Psoas muscle (tissue), 8 donors: ENCODE measurements around the gene ERN2. TPM values are rescaled to one million over a fixed set of nuclear protein-coding genes. Genes with fewer than 3 reads are reported as not detected.

Experiments used
- ATAC-seq, 4 donors: fragments of 200-7000 bp; cut with Tn5 transposase; one replicate each; pipeline ENCODE4 v1.9.1; 2020; ENCODE audit warnings: moderate library complexity in 3 of 4, mild to moderate bottlenecking in 2 of 4
- DNase-seq, 2 donors: peaks; one replicate each; pipeline ENCODE4 v3.0.0-alpha.2; 2020
- H3K27ac ChIP-seq: fragments of 200-600 bp; one replicate; pipeline ENCODE4 v1.8.0; 2022
- H3K27me3 ChIP-seq, 3 donors: fragments of 200-600 bp in 1 of 3; one replicate each; pipeline versions ENCODE4 v1.6.1 to v1.8.0; 2013 to 2022; ENCODE audit warnings: low read length in 2 of 3, mild to moderate bottlenecking in 2 of 3, moderate library complexity in 1 of 3; ENCODE audit not compliant: insufficient read depth in 3 of 3
- H3K36me3 ChIP-seq, 2 donors: fragments of 200-600 bp in 1 of 2; one replicate each; pipeline versions ENCODE4 v1.6.1 to v1.8.0; 2013 to 2022; ENCODE audit warnings: low read depth in 1 of 2, mild to moderate bottlenecking in 1 of 2, moderate library complexity in 1 of 2; ENCODE audit not compliant: insufficient read depth in 1 of 2
- H3K4me1 ChIP-seq: fragments of 200-600 bp; one replicate; pipeline ENCODE4 v1.8.0; 2022
- H3K4me3 ChIP-seq: fragments of 200-600 bp; one replicate; pipeline ENCODE4 v1.8.0; 2022; ENCODE audit warnings: mild to moderate bottlenecking
- H3K9me3 ChIP-seq: fragments of 200-600 bp; one replicate; pipeline ENCODE4 v1.8.0; 2022
- WGBS, 3 donors: extraction: QIAGEN DNeasy Blood & Tissue Kit; methylation state at CpG; one replicate each; pipeline versions ENCODE4 v1.1.6 to v1.1.7; 2013; 5-methylcytosine and 5-hydroxymethylcytosine counted together
- intact Hi-C, 2 donors: fragments of 100-400 bp; cut with DNase I; formaldehyde crosslinking; loops; one replicate each; pipeline versions ENCODE4 v1.11.0 to v1.14.2; 2022
- polyA plus RNA-seq, 3 donors: library from polyadenylated mRNA; stranded (reverse); fragments of 200-250 nt; gene quantifications; one replicate each; pipeline ENCODE4 v1.2.3, GENCODE V29; 2013
- total RNA-seq, 4 donors: library from RNA; stranded (reverse); fragmentation: NEBNext Ultra II Directional in 2 of 4; extraction: Animal tissue kit (Norgen Biotek cat#: 25700) in 2 of 4; gene quantifications; one replicate each; pipeline versions ENCODE4 v1.2.1 to v1.2.4, GENCODE V29; 2021 to 2023
- TF ChIP-seq, protein P1 (sequence below): fragments of 200-600 bp; IDR thresholded peaks from one replicate; pipeline ENCODE4 v1.8.0; 2022; ENCODE audit warnings: antibody characterized with exemption
- donor health status: healthy with polysubstance abuse.
- donor health status: DM: no; HTN: no; CAD: no; lungs with moderate emphysema.
- donor health status: Bipolar disorder and iron deficiency.
- donor health status: healthy.
- donor health status: DM: yes; HTN: yes; CAD: no.
- donor health status: DM: no; HTN: no; CAD: no.
- donor health status: DM: no; HTN: no; CAD: no.
- donor health status: DM: yes; HTN: yes; CAD: no.

Gene ERN2
- total and polyA plus RNA-seq, 7 donors, result 0.03 to 0.19 (median 0.08) TPM; not detected in 4

DNA sequence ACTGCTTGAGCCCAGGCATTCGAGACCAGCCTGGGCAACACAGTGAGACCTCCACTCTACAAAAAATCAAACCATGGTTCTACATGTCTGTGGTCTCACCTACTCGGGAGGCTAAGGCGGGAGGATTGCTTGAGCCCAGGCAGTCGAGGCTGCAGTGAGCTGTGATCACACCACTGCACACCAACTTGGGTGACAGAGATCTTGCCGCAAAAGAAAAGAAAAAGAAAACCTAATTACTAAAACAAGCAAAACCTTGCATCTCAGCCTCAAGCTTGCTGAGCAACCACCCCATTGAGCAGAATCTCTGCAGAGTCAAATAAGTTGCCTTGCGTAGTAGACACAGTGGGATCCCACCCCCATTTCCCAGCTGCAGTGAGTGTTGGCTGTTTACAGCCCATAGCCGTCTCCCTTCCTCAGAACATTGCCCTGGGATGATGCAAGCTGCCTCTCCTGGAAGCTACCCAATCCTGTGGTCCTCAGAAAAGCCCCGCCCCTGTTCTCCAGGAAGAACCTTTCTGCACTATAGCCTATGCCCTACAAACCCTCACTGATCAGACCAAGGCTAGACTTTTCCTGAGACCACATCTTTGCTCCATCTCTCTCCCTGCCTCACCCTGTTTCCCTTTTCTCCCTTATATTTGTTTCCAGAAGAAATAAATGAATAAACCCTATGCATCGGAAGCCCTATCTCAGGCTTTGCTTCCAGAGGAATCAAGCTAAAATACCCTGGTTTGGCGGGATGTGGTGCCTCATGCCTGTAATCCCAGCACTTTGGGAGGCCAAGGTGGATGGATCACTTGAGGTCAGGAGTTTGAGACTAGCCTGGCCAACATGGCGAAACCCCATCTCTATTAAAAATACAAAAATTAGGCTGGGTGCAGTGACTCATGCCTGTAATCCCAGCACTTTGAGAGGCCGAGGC, 16.7 kb upstream of the ERN2 start:
- intact Hi-C loops, result loop anchor here in 1 of 2 donors (10.0 kb wide), 1 partner anchor 305 kb away; no protein-coding TSS in a partner anchor
- ATAC-seq (no peak), DNase-seq (no peak)
- Histone ChIP-seq H3K4me3 (no peak overlapping the region), H3K27me3 (no peaks in the 10 kb centered on the region), H3K27ac (no peak overlapping the region), H3K4me1 (no peaks in the 10 kb centered on the region), H3K9me3 (no peaks in the 10 kb centered on the region), H3K36me3 (no peaks in the 10 kb centered on the region)
- TF ChIP-seq, protein P1, sequence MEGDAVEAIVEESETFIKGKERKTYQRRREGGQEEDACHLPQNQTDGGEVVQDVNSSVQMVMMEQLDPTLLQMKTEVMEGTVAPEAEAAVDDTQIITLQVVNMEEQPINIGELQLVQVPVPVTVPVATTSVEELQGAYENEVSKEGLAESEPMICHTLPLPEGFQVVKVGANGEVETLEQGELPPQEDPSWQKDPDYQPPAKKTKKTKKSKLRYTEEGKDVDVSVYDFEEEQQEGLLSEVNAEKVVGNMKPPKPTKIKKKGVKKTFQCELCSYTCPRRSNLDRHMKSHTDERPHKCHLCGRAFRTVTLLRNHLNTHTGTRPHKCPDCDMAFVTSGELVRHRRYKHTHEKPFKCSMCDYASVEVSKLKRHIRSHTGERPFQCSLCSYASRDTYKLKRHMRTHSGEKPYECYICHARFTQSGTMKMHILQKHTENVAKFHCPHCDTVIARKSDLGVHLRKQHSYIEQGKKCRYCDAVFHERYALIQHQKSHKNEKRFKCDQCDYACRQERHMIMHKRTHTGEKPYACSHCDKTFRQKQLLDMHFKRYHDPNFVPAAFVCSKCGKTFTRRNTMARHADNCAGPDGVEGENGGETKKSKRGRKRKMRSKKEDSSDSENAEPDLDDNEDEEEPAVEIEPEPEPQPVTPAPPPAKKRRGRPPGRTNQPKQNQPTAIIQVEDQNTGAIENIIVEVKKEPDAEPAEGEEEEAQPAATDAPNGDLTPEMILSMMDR, result no peak
- 74 to 79% (median 75%) methylated on average over 12 of the region's 12 CpGs for whole genome bisulfite sequencing, 3 donors

DNA sequence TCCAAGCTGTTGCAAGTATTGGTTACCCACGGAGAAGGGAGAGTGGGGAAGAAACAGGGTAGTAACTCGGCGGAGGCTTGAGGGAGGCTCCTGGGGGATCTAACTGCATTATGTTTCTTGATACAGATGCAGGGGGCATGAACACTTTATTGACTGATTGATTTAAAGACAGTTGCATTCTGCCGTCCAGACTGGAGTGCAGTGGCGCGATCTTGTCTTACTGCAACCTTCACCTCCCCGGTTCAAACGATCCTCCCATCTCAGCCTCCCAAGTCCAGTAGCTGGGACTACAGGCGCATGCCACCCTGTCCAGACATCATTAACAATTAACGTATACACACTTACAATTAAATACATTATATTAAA, 15.1 kb upstream of the ERN2 start:
- DNase-seq (no peak), ATAC-seq (no peak)
- no peak overlapping the region for H3K27ac ChIP-seq
- no peaks in the 10 kb centered on the region for H3K27me3 ChIP-seq
- H3K36me3 ChIP-seq, result no peaks in the 10 kb centered on the region
- WGBS, 3 donors, result 52 to 60% (median 54%) methylated on average over 10 of the region's 10 CpGs
- H3K4me1 ChIP-seq, result no peaks in the 10 kb centered on the region
- no peak overlapping the region for H3K4me3 ChIP-seq
- intact Hi-C loops, result no loop called here
- TF ChIP-seq, protein P1, result no peak
- no peaks in the 10 kb centered on the region for H3K9me3 ChIP-seq

DNA sequence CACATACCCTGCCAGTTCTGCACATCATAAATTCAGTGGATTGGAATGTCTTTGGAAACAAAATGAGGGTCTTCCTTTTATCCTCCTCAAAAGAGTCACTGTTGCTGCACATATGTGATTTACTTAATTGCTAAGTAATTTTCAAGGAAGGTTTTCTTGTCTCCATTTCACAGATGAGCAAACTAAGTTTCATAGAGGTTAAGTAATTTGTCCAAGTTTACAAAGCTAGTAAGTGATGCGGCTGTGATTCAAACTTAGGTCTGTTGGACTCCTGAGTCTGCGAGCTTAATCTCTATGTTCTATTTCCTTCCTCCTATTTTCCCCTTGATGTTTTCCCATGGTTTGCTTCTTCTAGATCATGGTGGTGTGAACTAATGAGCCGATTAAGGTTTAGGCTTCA, 13.7 kb upstream of the ERN2 start:
- no peak for DNase-seq

DNA sequence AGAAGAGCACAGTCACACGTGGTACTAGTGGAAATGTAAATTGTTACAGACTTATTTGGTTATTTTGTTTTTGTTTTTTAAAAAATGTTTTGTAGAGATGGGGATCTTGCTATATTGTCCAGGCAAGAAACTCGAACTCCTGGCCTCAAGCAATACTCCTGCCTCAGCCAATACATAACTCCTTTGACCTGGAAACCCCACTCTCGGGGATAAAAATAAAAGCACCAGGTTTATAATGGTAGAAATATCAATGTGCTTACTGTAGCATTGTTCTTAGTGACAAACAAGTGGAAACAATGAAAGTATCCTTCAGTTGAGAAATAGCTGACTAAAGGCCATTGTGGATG, 11.7 kb upstream of the ERN2 start:
- no peak for DNase-seq
- Histone ChIP-seq H3K36me3 (no peaks in the 10 kb centered on the region), H3K4me1 (no peaks in the 10 kb centered on the region), H3K4me3 (no peak overlapping the region), H3K27ac (no peak overlapping the region), H3K9me3 (no peaks in the 10 kb centered on the region), H3K27me3 (no peaks in the 10 kb centered on the region)
- TF ChIP-seq, protein P1, result no peak
- no peak for ATAC-seq
- 64 to 70% (median 67%) methylated on average over 3 of the region's 3 CpGs for WGBS, 3 donors
- intact Hi-C loops, result no loop called here

More for the DNA sequence above, 13.7 kb upstream of the ERN2 start:
- intact Hi-C loops, result no loop called here
- Histone ChIP-seq H3K4me1 (no peaks in the 10 kb centered on the region), H3K27me3 (no peaks in the 10 kb centered on the region), H3K9me3 (no peaks in the 10 kb centered on the region), H3K36me3 (no peaks in the 10 kb centered on the region), H3K27ac (no peak overlapping the region), H3K4me3 (no peak overlapping the region)
- 87 to 95% (median 89%) methylated on average over 3 of the region's 3 CpGs for WGBS, 3 donors
- TF ChIP-seq, protein P1, result no peak
- no peak for ATAC-seq
